Fibroblast of lung (primary cell): Measurements from ENCODE around the gene ADCY5.

Experiments used
- EZH2 ChIP-seq: IDR thresholded peaks from 2 replicates; pipeline ENCODE4 v1.5.1; 2012; ENCODE audit warnings: low read length, control low read depth, mild to moderate bottlenecking; ENCODE audit errors: missing control alignments
- TF ChIP-seq, protein P1 (sequence below), 2 donors: IDR thresholded peaks in 1 of 2; conservative IDR thresholded peaks in 1 of 2; 1 replicate in 1 of 2; 2 replicates in 1 of 2; pipeline ENCODE4 v1.5.1; 2011 to 2012; ENCODE audit warnings: low read length in 2 of 2, control low read depth in 1 of 2, inconsistent platforms in 1 of 2, low read depth in 1 of 2, mild to moderate bottlenecking in 1 of 2

DNA sequence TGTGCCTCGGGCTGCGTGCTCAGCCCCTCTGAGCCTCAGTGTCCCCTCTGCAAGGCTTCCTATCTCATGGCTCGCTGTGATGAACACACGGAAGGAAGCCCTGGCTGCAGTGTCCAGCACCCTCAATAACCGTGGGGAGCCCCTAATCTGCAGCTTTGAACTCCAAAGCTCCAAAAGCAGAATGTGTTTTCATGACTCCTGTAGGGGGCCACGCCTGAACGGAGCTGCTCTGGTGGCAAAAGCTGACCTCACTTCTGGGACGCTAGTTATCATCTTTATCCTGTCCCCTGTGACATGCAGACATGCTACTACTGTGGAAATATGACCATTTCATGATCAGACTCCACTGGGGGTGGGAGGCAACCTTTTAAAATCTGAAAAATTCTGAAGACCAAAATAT, 148.3 kb downstream of the ADCY5 start:
- TF ChIP-seq, protein P1, sequence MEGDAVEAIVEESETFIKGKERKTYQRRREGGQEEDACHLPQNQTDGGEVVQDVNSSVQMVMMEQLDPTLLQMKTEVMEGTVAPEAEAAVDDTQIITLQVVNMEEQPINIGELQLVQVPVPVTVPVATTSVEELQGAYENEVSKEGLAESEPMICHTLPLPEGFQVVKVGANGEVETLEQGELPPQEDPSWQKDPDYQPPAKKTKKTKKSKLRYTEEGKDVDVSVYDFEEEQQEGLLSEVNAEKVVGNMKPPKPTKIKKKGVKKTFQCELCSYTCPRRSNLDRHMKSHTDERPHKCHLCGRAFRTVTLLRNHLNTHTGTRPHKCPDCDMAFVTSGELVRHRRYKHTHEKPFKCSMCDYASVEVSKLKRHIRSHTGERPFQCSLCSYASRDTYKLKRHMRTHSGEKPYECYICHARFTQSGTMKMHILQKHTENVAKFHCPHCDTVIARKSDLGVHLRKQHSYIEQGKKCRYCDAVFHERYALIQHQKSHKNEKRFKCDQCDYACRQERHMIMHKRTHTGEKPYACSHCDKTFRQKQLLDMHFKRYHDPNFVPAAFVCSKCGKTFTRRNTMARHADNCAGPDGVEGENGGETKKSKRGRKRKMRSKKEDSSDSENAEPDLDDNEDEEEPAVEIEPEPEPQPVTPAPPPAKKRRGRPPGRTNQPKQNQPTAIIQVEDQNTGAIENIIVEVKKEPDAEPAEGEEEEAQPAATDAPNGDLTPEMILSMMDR (conservative IDR thresholded peaks at IDR 0.05 in 1 of 2, IDR thresholded peaks at IDR 0.05 in 1 of 2; ENCODE audit: low read depth in 1 of 2, low read length in 2 of 2): no peak
- TF ChIP-seq EZH2: no peak
